A549 (cell line): ENCODE data around the gene NAT16. TPM values are rescaled to one million over a fixed set of nuclear protein-coding genes. Genes with fewer than 3 reads are reported as not detected.

ENCODE experiments used
- ATAC-seq, 2 experiments: fragments of 200-7000 bp in 1 of 2; fragments of >200 bp in 1 of 2; cut with Nextera tagmentation in 1 of 2; cut with Tn5 transposase in 1 of 2; 3 replicates each; pipeline versions ENCODE4 v1.8.0 to v1.9.1; 2018 to 2020; ENCODE audit warnings: mild to moderate bottlenecking in 1 of 2, moderate library complexity in 1 of 2
- CTCF ChIA-PET: fragments of 300-600 bp; sonication (Branson Sonifier 250); formaldehyde crosslinking; extraction: SDS; loops from one replicate; lab custom pipeline; 2021; ENCODE audit warnings: antibody characterized with exemption, inconsistent platforms; lab: Yijun Ruan, JAX
- POLR2A ChIA-PET: fragments of 350-600 bp; formaldehyde crosslinking; extraction: SDS; loops from one replicate; lab custom pipeline; 2021; ENCODE audit warnings: antibody characterized with exemption, inconsistent platforms; lab: Yijun Ruan, JAX
- DNase-seq, 2 experiments: peaks; one replicate each; pipeline versions ENCODE4 v3.0.0 to v3.0.0-alpha.2; 2011 to 2016; ENCODE audit warnings: low read depth in 1 of 2, low spot score in 1 of 2
- FAIRE-seq: peaks from 2 replicates; lab custom pipeline; 2011; peaks lifted over from hg19 to GRCh38; lab: Jason Lieb, UNC
- H3K27ac ChIP-seq, 2 experiments: fragments of >200 bp; sonication (Bioruptor Twin); formaldehyde crosslinking; 3 replicates each; pipeline ENCODE4 v1.5.1; 2016 to 2017
- H3K4me1 ChIP-seq: fragments of >200 bp; sonication (Bioruptor Twin); formaldehyde crosslinking; 3 replicates; pipeline ENCODE4 v1.6.1; 2016
- H3K4me2 ChIP-seq: fragments of >200 bp; sonication (Bioruptor Twin); formaldehyde crosslinking; 3 replicates; pipeline ENCODE4 v1.6.1; 2016
- H3K4me3 ChIP-seq: fragments of >200 bp; sonication (Bioruptor Twin); formaldehyde crosslinking; 3 replicates; pipeline ENCODE4 v1.5.1; 2016
- H3K9me3 ChIP-seq: fragments of >200 bp; sonication (Bioruptor Twin); formaldehyde crosslinking; 3 replicates; pipeline ENCODE4 v1.6.1; 2016
- CBX2 ChIP-seq: fragments of 200-600 bp; sonication (generic); IDR thresholded peaks from 2 replicates; pipeline ENCODE4 v1.6.1; 2016; ENCODE audit warnings: low read depth, mild to moderate bottlenecking, borderline replicate concordance
- CBX8 ChIP-seq: fragments of 200-600 bp; sonication (generic); IDR thresholded peaks from 2 replicates; pipeline ENCODE4 v1.6.1; 2016
- CTCF ChIP-seq: fragments of >200 bp; sonication (Bioruptor Twin); formaldehyde crosslinking; IDR thresholded peaks from 3 replicates; pipeline ENCODE4 v1.5.1; 2016
- E2F6 ChIP-seq: IDR thresholded peaks from 2 replicates; pipeline ENCODE4 v1.6.1; 2012; ENCODE audit warnings: low read depth, borderline replicate concordance
- EHMT2 ChIP-seq: fragments of 200-600 bp; sonication (generic); IDR thresholded peaks from 2 replicates; pipeline ENCODE4 v1.6.1; 2016; ENCODE audit warnings: antibody characterized with exemption, low read depth, mild to moderate bottlenecking, moderate library complexity
- ELK1 ChIP-seq: fragments of 150-350 bp; IDR thresholded peaks from 2 replicates; pipeline ENCODE4 v1.6.1; 2014; ENCODE audit warnings: low read depth, mild to moderate bottlenecking, low read length
- EP300 ChIP-seq, 2 experiments: fragments of >200 bp; sonication (Bioruptor Twin); formaldehyde crosslinking; IDR thresholded peaks; 2 replicates in 1 of 2; 3 replicates in 1 of 2; pipeline ENCODE4 v1.6.1; 2016 to 2017
- FOXS1 ChIP-seq: fragments of 250-450 bp; sonication (Bioruptor Pico); IDR thresholded peaks from 2 replicates; pipeline ENCODE4 v1.5.0; 2020; ENCODE audit warnings: mild to moderate bottlenecking, moderate library complexity
- HES2 ChIP-seq: fragments of >200 bp; sonication (Bioruptor Twin); formaldehyde crosslinking; IDR thresholded peaks from 2 replicates; pipeline ENCODE4 v1.6.1; 2016
- HOXA7 ChIP-seq: fragments of 250-450 bp; sonication (Bioruptor Pico); IDR thresholded peaks from 2 replicates; pipeline ENCODE4 v1.5.0; 2020; ENCODE audit warnings: mild to moderate bottlenecking, moderate library complexity
- JUN ChIP-seq, 2 experiments: fragments of >200 bp; sonication (Bioruptor Twin); formaldehyde crosslinking; IDR thresholded peaks; 2 replicates in 1 of 2; 3 replicates in 1 of 2; pipeline ENCODE4 v1.6.1; 2016 to 2017
- JUNB ChIP-seq: fragments of >200 bp; sonication (Bioruptor Twin); formaldehyde crosslinking; IDR thresholded peaks from 2 replicates; pipeline ENCODE4 v1.6.1; 2016
- KDM5A ChIP-seq: fragments of 200-600 bp; sonication (generic); IDR thresholded peaks from 2 replicates; pipeline ENCODE4 v1.6.1; 2016; ENCODE audit warnings: antibody characterized with exemption, mild to moderate bottlenecking
- MAFK ChIP-seq: fragments of 450-650 bp; IDR thresholded peaks from 2 replicates; pipeline ENCODE4 v1.6.1; 2014; ENCODE audit not compliant: partially characterized antibody
- MAZ ChIP-seq: fragments of 150-350 bp; IDR thresholded peaks from 2 replicates; pipeline ENCODE4 v1.6.1; 2014; ENCODE audit warnings: antibody characterized with exemption, low read depth, low read length, borderline replicate concordance
- PBX3 ChIP-seq: IDR thresholded peaks from 2 replicates; pipeline ENCODE4 v1.6.1; 2012
- POLR2A ChIP-seq: IDR thresholded peaks from 2 replicates; pipeline ENCODE4 v1.6.1; 2012; ENCODE audit warnings: mild to moderate bottlenecking, low read length
- REST ChIP-seq: fragments of 200-600 bp; sonication (generic); IDR thresholded peaks from 2 replicates; pipeline ENCODE4 v1.6.1; 2016; ENCODE audit warnings: antibody characterized with exemption, mild to moderate bottlenecking, moderate library complexity
- RFX5 ChIP-seq: fragments of 450-650 bp; IDR thresholded peaks from 2 replicates; pipeline ENCODE4 v1.7.1; 2014; ENCODE audit warnings: antibody characterized with exemption, mild to moderate bottlenecking, moderate library complexity
- RNF2 ChIP-seq: fragments of 200-600 bp; sonication (generic); IDR thresholded peaks from 2 replicates; pipeline ENCODE4 v1.6.1; 2016; ENCODE audit warnings: low read depth, mild to moderate bottlenecking, antibody characterized with exemption, moderate library complexity, borderline replicate concordance
- TFCP2L1 ChIP-seq: fragments of 250-450 bp; sonication (Bioruptor Pico); IDR thresholded peaks from 2 replicates; pipeline ENCODE4 v1.5.0; 2021; ENCODE audit warnings: mild to moderate bottlenecking
- USF2 ChIP-seq: fragments of 450-650 bp; IDR thresholded peaks from 2 replicates; pipeline ENCODE4 v1.6.1; 2014; ENCODE audit warnings: antibody characterized with exemption
- ZC3H11A ChIP-seq: fragments of 450-650 bp; IDR thresholded peaks from 2 replicates; pipeline ENCODE4 v1.6.1; 2014; ENCODE audit warnings: antibody characterized with exemption, mild to moderate bottlenecking
- ZFP36 ChIP-seq: fragments of 450-650 bp; IDR thresholded peaks from 2 replicates; pipeline ENCODE4 v1.6.1; 2014; ENCODE audit warnings: borderline replicate concordance; ENCODE audit not compliant: partially characterized antibody
- ZSCAN20 ChIP-seq: fragments of 250-450 bp; sonication (Bioruptor Pico); IDR thresholded peaks from 2 replicates; pipeline ENCODE4 v1.8.0; 2022; ENCODE audit warnings: mild to moderate bottlenecking, moderate library complexity
- WGBS: methylation state at CpG from one replicate; pipeline ENCODE4 v1.1.6; 2017; ENCODE audit errors: missing lambda C conversion rate; 5-methylcytosine and 5-hydroxymethylcytosine counted together
- polyA plus RNA-seq, 4 experiments: library from polyadenylated mRNA; depleted of rRNA in 3 of 4; stranded (reverse); fragments of >200 nt; fragmentation: RNase III in 1 of 4; extraction: RNeasy Plus Mini Kit Qiagen cat#74134 plus additional on column Dnase treatment in 1 of 4; gene quantifications; 2 replicates in 3 of 4; 3 replicates in 1 of 4; pipeline ENCODE4 v1.2.3, GENCODE V29; 2011 to 2017

The NAT16 gene
- polyA plus RNA-seq, 2 of the 4 experiments (the other 2 are of a cell fraction), result 0.05 to 0.12 TPM

GRCh38 chr7:101208794-101209193, 28.7 kb upstream of the NAT16 start (continued):
- TF ChIP-seq ZFP36 (no peak), HES2 (no peak), CBX8 (no peak), JUNB (no peak), RNF2 (no peak), FOXS1 (no peak)

GRCh38 chr7:101207459-101207858, 27.4 kb upstream of the NAT16 start:
- WGBS, result 94% methylated on average over 16 of the region's 17 CpGs
- Histone ChIP-seq H3K9me3 (no peaks in the 10 kb centered on the region), H3K27ac (no peak overlapping the region), H3K4me3 (no peak overlapping the region), H3K4me2 (no peak overlapping the region), H3K4me1 (no peaks in the 10 kb centered on the region)
- DNase-seq, result no peak
- FAIRE-seq, result no peak
- no peak for ATAC-seq
- TF ChIP-seq HOXA7 (CRISPR knock-in tag), result no peak
- TF ChIP-seq E2F6, result no peak
- TF ChIP-seq POLR2A, result no peak
- no peak for TF ChIP-seq PBX3
- no peak for TF ChIP-seq REST
- no peak for TF ChIP-seq CBX2
- no peak for TF ChIP-seq USF2
- TF ChIP-seq TFCP2L1 (CRISPR knock-in tag), result no peak
- TF ChIP-seq MAFK, result no peak
- no peak for TF ChIP-seq ZSCAN20
- TF ChIP-seq MAZ, result no peak
- CTCF ChIA-PET, result interaction anchor here (1.1 to 10.4 kb wide), 5 partner anchors 10 to 467 kb away, joined by 3 to 93 read pairs (median 7); partner anchors contain the start of genes PLOD3 and ZNHIT1
- POLR2A ChIA-PET, result interaction anchor here (1.1 kb wide), 1 partner anchor 10 kb away, joined by 3 read pairs; the partner anchor contains the start of gene PLOD3

GRCh38 chr7:101206665-101207042, 26.6 kb upstream of the NAT16 start:
- no peaks in the 10 kb centered on the region for H3K9me3 ChIP-seq
- H3K27ac ChIP-seq, result no peak overlapping the region
- no peak overlapping the region for H3K4me3 ChIP-seq
- TF ChIP-seq ZC3H11A, result no peak
- no peak for TF ChIP-seq RFX5
- TF ChIP-seq CBX8, result no peak
- no peak for TF ChIP-seq EP300 (IDR thresholded peaks at IDR 0.05)
- no peak for TF ChIP-seq ELK1
- TF ChIP-seq CTCF, result no peak
- no peak for TF ChIP-seq JUN (IDR thresholded peaks at IDR 0.05)
- no peak for TF ChIP-seq JUNB
- no peak for TF ChIP-seq KDM5A
- TF ChIP-seq EHMT2, result no peak
- WGBS, result 88% methylated on average over 19 of the region's 19 CpGs
- no peak for ATAC-seq
- CTCF ChIA-PET, result interaction anchor here (2.1 to 10.4 kb wide), 2 partner anchors 11 to 13 kb away, joined by 13 to 93 read pairs; partner anchors contain the start of genes PLOD3 and ZNHIT1
- POLR2A ChIA-PET, result no interaction called here
- no peaks in the 10 kb centered on the region for H3K4me1 ChIP-seq
- no peak overlapping the region for H3K4me2 ChIP-seq
- no peak for DNase-seq
- no peak for FAIRE-seq
